ENCODE data around the gene OVOL3.

Gene OVOL3

GRCh38 chr19:36081385-36081784 is 29.6 kb upstream of the OVOL3 start:
- no peaks in the 10 kb centered on the region for H3K27me3 ChIP-seq (ENCODE audit: control insufficient read depth in 3 of 3, insufficient read depth in 3 of 3, low read depth in 1 of 3, low read length in 3 of 3)
- H3K27ac ChIP-seq (replicated peaks; ENCODE audit: low read length) = no peak overlapping the region
- no peak overlapping the region for H3K9ac ChIP-seq (ENCODE audit: low read depth, low read length, poor library complexity)
- no CpG with 5 or more reads among the region's 3 CpGs for WGBS, 2 donors (ENCODE audit: extremely low coverage in 2 of 2, insufficient read length in 2 of 2, insufficient replicate concordance in 1 of 2)
- peaks cover 41 to 87% of the 10 kb centered on the region in 2 donors for H3K36me3 ChIP-seq (replicated peaks in 1 of 2; ENCODE audit: control insufficient read depth in 2 of 2, insufficient read depth in 2 of 2, low read length in 2 of 2)
- H2BK12ac ChIP-seq (ENCODE audit: low read length) = no peak overlapping the region
- H3K23ac ChIP-seq (ENCODE audit: low read depth, low read length, poor library complexity) = no peak overlapping the region
- H3K79me1 ChIP-seq (ENCODE audit: low read depth, low read length) = peaks cover 3% of the 10 kb centered on the region
- H3K4me2 ChIP-seq (ENCODE audit: insufficient read depth, low read length, poor library complexity, severe bottlenecking) = no peak overlapping the region
- H3K4me3 ChIP-seq (ENCODE audit: low read length in 2 of 2) = no peak overlapping the region
- no peak overlapping the region for H2BK5ac ChIP-seq (ENCODE audit: low read length)
- H3K4me1 ChIP-seq (ENCODE audit: control insufficient read depth in 2 of 2, insufficient read depth in 1 of 2, low read depth in 1 of 2, low read length in 2 of 2) = no peaks in the 10 kb centered on the region
- H2AK5ac ChIP-seq (ENCODE audit: low read depth, low read length) = no peak overlapping the region
- no peak overlapping the region for H2BK15ac ChIP-seq (ENCODE audit: low read length)
- no peak for DNase-seq (ENCODE audit: low spot score)
- no peak overlapping the region for H4K8ac ChIP-seq (ENCODE audit: low read depth, low read length)
- H2BK120ac ChIP-seq (ENCODE audit: low read depth, low read length) = no peak overlapping the region
- no peak overlapping the region for H2AFZ ChIP-seq (ENCODE audit: low read length)
- H3K4ac ChIP-seq (ENCODE audit: low read length) = no peak overlapping the region
- H3K18ac ChIP-seq (ENCODE audit: low read length) = no peak overlapping the region
- H3K9me3 ChIP-seq (replicated peaks in 1 of 2; ENCODE audit: control insufficient read depth in 2 of 2, insufficient read depth in 1 of 2, low read depth in 1 of 2, low read length in 2 of 2) = peaks cover 0 to under 1% of the 10 kb centered on the region in 2 donors
- H3K14ac ChIP-seq (ENCODE audit: low read length) = no peak overlapping the region
- no peak overlapping the region for H4K91ac ChIP-seq (ENCODE audit: low read depth, low read length, poor library complexity)

- peaks cover 44 to 87% of the 10 kb centered on the region in 2 donors for H3K36me3 ChIP-seq (replicated peaks in 1 of 2; ENCODE audit: control insufficient read depth in 2 of 2, insufficient read depth in 2 of 2, low read length in 2 of 2)
- no peak overlapping the region for H2BK5ac ChIP-seq (ENCODE audit: low read length)
These were observed 29.0 kb upstream of the OVOL3 start for GRCh38 chr19:36081894-36082293.

GRCh38 chr19:36082916-36083315 is 28.0 kb upstream of the OVOL3 start:
- Histone ChIP-seq H3K9ac (ENCODE audit: low read depth, low read length, poor library complexity) (no peak overlapping the region), H3K4ac (ENCODE audit: low read length) (no peak overlapping the region), H2BK12ac (ENCODE audit: low read length) (no peak overlapping the region), H3K27me3 (ENCODE audit: control insufficient read depth in 3 of 3, insufficient read depth in 3 of 3, low read depth in 1 of 3, low read length in 3 of 3) (no peaks in the 10 kb centered on the region), H4K91ac (ENCODE audit: low read depth, low read length, poor library complexity) (no peak overlapping the region), H3K79me1 (ENCODE audit: low read depth, low read length) (peaks cover 3% of the 10 kb centered on the region), H3K27ac (replicated peaks; ENCODE audit: low read length) (no peak overlapping the region), H3K23ac (ENCODE audit: low read depth, low read length, poor library complexity) (no peak overlapping the region), H2AFZ (ENCODE audit: low read length) (no peak overlapping the region), H3K36me3 (replicated peaks in 1 of 2; ENCODE audit: control insufficient read depth in 2 of 2, insufficient read depth in 2 of 2, low read length in 2 of 2) (peaks cover 46 to 86% of the 10 kb centered on the region in 2 donors), H3K4me2 (ENCODE audit: insufficient read depth, low read length, poor library complexity, severe bottlenecking) (no peak overlapping the region), H2AK5ac (ENCODE audit: low read depth, low read length) (no peak overlapping the region), H3K4me1 (ENCODE audit: control insufficient read depth in 2 of 2, insufficient read depth in 1 of 2, low read depth in 1 of 2, low read length in 2 of 2) (no peaks in the 10 kb centered on the region), H3K18ac (ENCODE audit: low read length) (no peak overlapping the region), H2BK15ac (ENCODE audit: low read length) (no peak overlapping the region), H4K8ac (ENCODE audit: low read depth, low read length) (no peak overlapping the region), H3K4me3 (ENCODE audit: low read length in 2 of 2) (no peak overlapping the region), H2BK120ac (ENCODE audit: low read depth, low read length) (no peak overlapping the region), H2BK5ac (ENCODE audit: low read length) (no peak overlapping the region), H3K14ac (ENCODE audit: low read length) (no peak overlapping the region), H3K9me3 (replicated peaks in 1 of 2; ENCODE audit: control insufficient read depth in 2 of 2, insufficient read depth in 1 of 2, low read depth in 1 of 2, low read length in 2 of 2) (peaks cover 0 to 2% of the 10 kb centered on the region in 2 donors)
- WGBS, 2 donors (ENCODE audit: extremely low coverage in 2 of 2, insufficient read length in 2 of 2, insufficient replicate concordance in 1 of 2) = no CpG with 5 or more reads among the region's 13 CpGs
- DNase-seq (ENCODE audit: low spot score) = no peak

More at GRCh38 chr19:36081894-36082293, 29.0 kb upstream of the OVOL3 start:
- no peak overlapping the region for H4K91ac ChIP-seq (ENCODE audit: low read depth, low read length, poor library complexity)
- H3K27ac ChIP-seq (replicated peaks; ENCODE audit: low read length) = no peak overlapping the region
- H3K23ac ChIP-seq (ENCODE audit: low read depth, low read length, poor library complexity) = no peak overlapping the region
- no peak overlapping the region for H3K9ac ChIP-seq (ENCODE audit: low read depth, low read length, poor library complexity)
- no peak overlapping the region for H2BK120ac ChIP-seq (ENCODE audit: low read depth, low read length)
- H2AK5ac ChIP-seq (ENCODE audit: low read depth, low read length) = no peak overlapping the region
- DNase-seq (ENCODE audit: low spot score) = no peak
- no peak overlapping the region for H2BK12ac ChIP-seq (ENCODE audit: low read length)
- H2BK15ac ChIP-seq (ENCODE audit: low read length) = no peak overlapping the region
- H3K14ac ChIP-seq (ENCODE audit: low read length) = no peak overlapping the region
- peaks cover 3% of the 10 kb centered on the region for H3K79me1 ChIP-seq (ENCODE audit: low read depth, low read length)
- no peak overlapping the region for H2AFZ ChIP-seq (ENCODE audit: low read length)
- WGBS, 2 donors (ENCODE audit: extremely low coverage in 2 of 2, insufficient read length in 2 of 2, insufficient replicate concordance in 1 of 2) = no CpG with 5 or more reads among the region's 7 CpGs
- H3K4ac ChIP-seq (ENCODE audit: low read length) = no peak overlapping the region
- no peak overlapping the region for H3K18ac ChIP-seq (ENCODE audit: low read length)
- no peaks in the 10 kb centered on the region for H3K4me1 ChIP-seq (ENCODE audit: control insufficient read depth in 2 of 2, insufficient read depth in 1 of 2, low read depth in 1 of 2, low read length in 2 of 2)
- H3K4me2 ChIP-seq (ENCODE audit: insufficient read depth, low read length, poor library complexity, severe bottlenecking) = no peak overlapping the region
- H4K8ac ChIP-seq (ENCODE audit: low read depth, low read length) = no peak overlapping the region
- no peaks in the 10 kb centered on the region for H3K27me3 ChIP-seq (ENCODE audit: control insufficient read depth in 3 of 3, insufficient read depth in 3 of 3, low read depth in 1 of 3, low read length in 3 of 3)
- peaks cover 0 to 2% of the 10 kb centered on the region in 2 donors for H3K9me3 ChIP-seq (replicated peaks in 1 of 2; ENCODE audit: control insufficient read depth in 2 of 2, insufficient read depth in 1 of 2, low read depth in 1 of 2, low read length in 2 of 2)
- no peak overlapping the region for H3K4me3 ChIP-seq (ENCODE audit: low read length in 2 of 2)

GRCh38 chr19:36084231-36085009 is 26.5 kb upstream of the OVOL3 start:
- Histone ChIP-seq H4K8ac (ENCODE audit: low read depth, low read length) (no peak overlapping the region), H2BK15ac (ENCODE audit: low read length) (no peak overlapping the region), H3K79me1 (ENCODE audit: low read depth, low read length) (peaks cover 3% of the 10 kb centered on the region), H2AFZ (ENCODE audit: low read length) (no peak overlapping the region), H3K18ac (ENCODE audit: low read length) (no peak overlapping the region), H2BK5ac (ENCODE audit: low read length) (no peak overlapping the region), H3K4me1 (ENCODE audit: control insufficient read depth in 2 of 2, insufficient read depth in 1 of 2, low read depth in 1 of 2, low read length in 2 of 2) (no peaks in the 10 kb centered on the region), H2BK120ac (ENCODE audit: low read depth, low read length) (no peak overlapping the region), H3K14ac (ENCODE audit: low read length) (no peak overlapping the region), H3K9ac (ENCODE audit: low read depth, low read length, poor library complexity) (no peak overlapping the region), H3K23ac (ENCODE audit: low read depth, low read length, poor library complexity) (no peak overlapping the region), H3K4me3 (ENCODE audit: low read length in 2 of 2) (no peak overlapping the region), H3K4me2 (ENCODE audit: insufficient read depth, low read length, poor library complexity, severe bottlenecking) (no peak overlapping the region), H3K9me3 (replicated peaks in 1 of 2; ENCODE audit: control insufficient read depth in 2 of 2, insufficient read depth in 1 of 2, low read depth in 1 of 2, low read length in 2 of 2) (peaks cover 0 to 2% of the 10 kb centered on the region in 2 donors), H2AK5ac (ENCODE audit: low read depth, low read length) (no peak overlapping the region), H3K36me3 (replicated peaks in 1 of 2; ENCODE audit: control insufficient read depth in 2 of 2, insufficient read depth in 2 of 2, low read length in 2 of 2) (peaks cover 57 to 89% of the 10 kb centered on the region in 2 donors), H3K27me3 (ENCODE audit: control insufficient read depth in 3 of 3, insufficient read depth in 3 of 3, low read depth in 1 of 3, low read length in 3 of 3) (no peaks in the 10 kb centered on the region), H4K91ac (ENCODE audit: low read depth, low read length, poor library complexity) (no peak overlapping the region), H3K27ac (replicated peaks; ENCODE audit: low read length) (no peak overlapping the region), H2BK12ac (ENCODE audit: low read length) (no peak overlapping the region), H3K4ac (ENCODE audit: low read length) (no peak overlapping the region)
- WGBS, 2 donors (ENCODE audit: extremely low coverage in 2 of 2, insufficient read length in 2 of 2, insufficient replicate concordance in 1 of 2) = no CpG with 5 or more reads among the region's 12 CpGs
- DNase-seq (ENCODE audit: low spot score) = no peak
